Non-pigmented ciliary epithelial cell (primary cell): ENCODE data around the gene ASPG.

Source experiments
- DNase-seq: peaks from one replicate; pipeline ENCODE4 v3.0.0-alpha.2; 2010; ENCODE audit warnings: low read depth

Gene ASPG

DNA sequence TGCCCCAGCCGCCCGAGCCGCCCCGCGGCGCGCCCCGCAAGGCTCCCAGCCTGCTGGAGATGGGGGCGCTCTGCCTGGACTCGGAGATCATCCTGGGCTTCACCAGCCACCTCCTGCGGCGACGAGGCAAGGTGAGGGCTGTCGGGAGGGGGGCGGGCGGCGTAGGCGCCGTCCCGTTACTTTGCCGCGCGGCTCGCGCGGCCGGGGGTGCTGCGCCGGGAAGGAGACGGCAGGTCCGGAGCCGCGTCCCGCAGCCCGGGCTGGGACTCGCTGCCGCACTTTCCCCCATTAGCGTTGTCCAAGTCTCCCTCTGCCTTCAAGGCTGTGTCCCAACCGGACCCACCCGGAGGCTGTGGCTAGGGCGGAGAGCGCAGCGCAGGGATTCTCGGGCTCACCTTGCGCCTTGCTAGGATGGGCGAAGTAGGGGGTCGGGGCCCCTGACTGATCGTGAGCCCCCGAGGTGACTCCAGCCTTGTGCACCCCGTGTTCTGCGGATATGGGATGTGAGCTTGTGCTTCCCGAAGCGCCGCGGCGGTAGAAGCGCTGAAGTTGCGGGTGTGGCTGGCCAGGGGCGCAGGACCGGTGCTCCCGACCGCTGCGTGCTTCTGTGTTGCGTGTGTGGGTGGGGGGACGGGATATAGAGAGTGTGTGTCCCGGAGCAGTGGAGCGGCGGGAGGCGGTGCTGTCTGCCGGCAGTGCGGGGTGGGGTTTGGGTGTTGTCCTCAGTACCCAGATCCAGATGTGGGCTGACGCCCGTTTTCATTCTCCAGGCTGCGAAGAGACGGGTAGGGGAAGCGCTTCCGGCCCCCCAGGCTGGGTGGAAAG lies 51.2 kb downstream of the ASPG start:
- no peak for DNase-seq

DNA sequence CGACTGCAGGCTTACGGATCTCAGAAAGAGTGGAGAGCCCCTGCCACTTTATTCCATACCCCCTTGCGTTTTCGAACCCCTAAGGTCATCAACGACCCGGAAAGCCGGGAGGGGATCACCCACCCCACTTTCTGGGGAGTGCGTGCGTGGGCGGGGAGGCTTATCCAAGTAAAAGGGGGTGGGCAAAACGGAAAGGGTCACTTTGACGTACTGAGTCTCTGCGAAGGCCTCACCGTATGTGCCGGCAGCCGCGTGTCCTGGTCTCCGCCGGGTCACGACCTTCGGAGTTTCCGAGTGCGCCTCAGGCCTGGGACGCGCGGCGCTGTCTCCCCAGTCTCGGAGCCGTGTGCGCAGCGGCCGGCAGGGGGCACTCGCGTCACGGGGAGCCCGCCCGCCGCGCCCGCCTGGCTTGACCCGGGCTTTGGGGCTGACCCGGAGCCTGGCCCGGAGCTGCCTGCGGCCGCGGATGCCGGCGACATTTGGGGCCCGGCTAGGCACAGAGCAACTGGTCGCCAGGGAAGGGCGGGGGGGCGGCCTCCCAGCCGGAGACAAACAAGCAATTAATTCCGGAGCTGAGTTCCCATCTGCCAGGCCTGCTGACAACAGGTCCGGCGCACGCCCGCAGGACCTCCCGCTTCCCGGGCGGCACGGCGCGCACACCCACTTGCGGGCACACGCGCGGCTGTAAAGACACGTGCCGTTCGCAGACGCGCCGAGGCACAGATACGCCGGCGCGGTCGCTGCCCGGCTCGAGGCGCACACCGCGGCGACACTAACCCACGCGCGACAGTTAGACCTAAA lies 52.0 kb downstream of the ASPG start:
- DNase-seq = no peak

DNA sequence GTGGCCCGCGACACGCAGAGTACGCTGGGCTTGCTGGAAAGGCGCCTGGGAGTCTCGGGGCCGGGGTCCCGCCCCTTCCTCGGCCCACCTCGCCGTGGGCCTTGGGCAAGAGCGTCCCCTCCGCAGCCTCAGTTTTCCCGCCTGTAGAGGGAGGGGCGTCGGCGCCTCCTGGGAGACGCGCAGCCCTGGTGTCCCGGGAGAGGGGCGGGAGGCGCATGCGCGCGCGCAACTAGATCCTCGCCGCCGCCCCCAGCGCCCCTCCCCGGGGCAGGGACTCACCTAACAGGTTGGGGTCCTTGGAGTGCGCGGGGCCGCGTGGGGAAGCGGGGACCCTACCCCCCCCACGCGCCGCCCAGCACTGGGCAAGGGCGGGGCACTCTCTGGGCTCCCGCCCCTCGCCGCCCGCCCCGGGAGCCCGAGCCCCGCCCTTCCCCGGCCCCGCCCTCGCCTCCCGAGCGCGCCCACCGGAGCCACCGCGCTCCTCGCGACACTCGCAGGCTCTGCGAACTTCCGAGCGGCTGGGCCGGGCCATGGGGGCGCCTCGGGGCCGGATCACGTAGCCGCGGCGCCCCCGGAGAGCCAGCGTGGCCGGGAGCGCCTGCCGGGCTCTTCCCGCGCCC lies 52.7 kb downstream of the ASPG start, which contains the start of gene KIF26A:
TSS of gene KIF26A (plus strand) at position 490 of the 620 bp plus-strand sequence. CDS start 136 bp downstream, outside the sequence.
- DNase-seq = no peak

DNA sequence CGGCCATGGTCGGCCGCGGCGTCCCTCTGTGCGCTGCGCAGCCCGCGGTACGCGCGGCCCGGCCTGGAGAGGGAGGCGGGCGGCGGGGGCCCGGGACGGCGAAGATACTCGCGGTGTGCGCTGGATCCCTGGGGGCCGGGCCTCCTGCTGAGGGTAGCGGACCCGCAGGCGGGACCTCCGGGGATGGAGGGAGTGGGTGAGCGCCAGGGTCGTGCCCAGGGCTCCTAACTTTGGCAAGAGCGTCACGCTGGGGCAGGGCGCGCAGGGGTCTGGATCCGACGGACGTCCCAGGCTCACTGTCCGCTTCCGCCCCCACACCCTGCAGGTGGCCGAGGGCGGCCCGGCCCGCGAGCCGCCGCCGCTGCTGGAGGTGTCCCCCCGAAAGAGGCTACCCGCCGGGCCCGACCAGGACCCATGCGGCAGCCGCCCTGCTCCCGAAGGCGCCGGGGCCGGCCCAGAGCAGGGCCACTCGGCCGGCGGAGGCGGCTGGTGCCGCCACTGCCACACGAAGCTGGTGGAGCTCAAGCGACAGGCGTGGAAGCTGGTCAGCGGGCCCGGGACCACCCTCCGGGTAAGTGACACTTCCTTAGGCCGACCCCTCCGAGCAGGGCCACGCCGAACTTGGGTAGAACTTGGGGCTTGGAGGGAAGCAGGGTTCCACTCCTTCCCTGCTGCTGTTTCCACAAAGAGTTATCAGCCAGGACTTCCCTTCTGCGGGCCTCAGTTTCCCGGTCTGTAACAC lies 53.4 kb downstream of the ASPG start:
- no peak for DNase-seq

DNA sequence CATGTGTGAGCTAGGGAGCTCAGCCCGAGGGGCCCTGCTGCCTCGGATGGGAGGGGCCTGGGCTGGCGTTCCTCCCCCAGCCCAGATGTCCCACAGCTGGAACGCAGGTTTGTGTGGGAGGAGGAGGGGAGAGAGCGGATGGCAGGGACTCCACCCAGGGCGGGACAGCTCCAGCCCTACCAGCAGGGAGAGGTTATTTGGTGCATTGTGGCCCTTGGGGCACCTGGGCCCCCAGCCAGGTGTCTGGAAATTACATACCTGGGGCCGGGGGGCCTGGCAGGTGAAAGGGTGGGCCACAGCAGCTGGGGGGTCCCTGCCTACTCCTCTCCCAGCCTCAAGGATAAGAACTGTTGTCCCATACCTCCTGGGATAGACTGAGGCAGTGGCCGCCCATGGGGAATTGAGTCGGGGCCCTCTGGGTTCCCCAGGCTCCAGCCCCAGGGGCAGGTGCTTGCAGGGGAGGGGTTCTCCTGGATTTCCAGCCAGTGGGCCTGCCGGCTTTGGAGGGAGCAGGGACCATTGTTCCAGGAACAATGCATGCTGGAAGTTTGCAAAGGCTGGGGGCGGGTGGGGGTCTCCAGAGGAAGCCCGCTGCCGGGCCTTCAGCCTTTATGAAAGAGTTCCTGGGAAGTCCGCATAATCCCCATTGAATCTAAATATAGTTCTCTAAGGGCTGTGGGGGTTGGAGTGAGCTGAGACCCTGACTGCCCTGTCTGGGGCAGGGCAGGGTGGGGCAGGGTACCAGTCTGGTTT lies 54.1 kb downstream of the ASPG start:
- DNase-seq = no peak

DNA sequence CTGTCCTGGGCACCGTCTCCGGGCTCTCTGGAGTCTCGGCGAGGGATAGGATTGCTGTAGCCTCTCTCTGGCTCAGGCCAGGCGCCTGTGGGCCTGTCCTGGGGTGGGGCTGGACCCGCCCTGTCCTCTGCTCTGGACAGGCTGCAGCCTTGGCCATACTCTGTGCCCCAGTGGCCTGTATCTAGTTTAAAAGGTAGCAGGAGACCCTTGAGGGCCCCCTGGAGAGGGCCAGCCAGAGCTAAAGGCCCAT lies 54.6 kb downstream of the ASPG start:
- DNase-seq = no peak

DNA sequence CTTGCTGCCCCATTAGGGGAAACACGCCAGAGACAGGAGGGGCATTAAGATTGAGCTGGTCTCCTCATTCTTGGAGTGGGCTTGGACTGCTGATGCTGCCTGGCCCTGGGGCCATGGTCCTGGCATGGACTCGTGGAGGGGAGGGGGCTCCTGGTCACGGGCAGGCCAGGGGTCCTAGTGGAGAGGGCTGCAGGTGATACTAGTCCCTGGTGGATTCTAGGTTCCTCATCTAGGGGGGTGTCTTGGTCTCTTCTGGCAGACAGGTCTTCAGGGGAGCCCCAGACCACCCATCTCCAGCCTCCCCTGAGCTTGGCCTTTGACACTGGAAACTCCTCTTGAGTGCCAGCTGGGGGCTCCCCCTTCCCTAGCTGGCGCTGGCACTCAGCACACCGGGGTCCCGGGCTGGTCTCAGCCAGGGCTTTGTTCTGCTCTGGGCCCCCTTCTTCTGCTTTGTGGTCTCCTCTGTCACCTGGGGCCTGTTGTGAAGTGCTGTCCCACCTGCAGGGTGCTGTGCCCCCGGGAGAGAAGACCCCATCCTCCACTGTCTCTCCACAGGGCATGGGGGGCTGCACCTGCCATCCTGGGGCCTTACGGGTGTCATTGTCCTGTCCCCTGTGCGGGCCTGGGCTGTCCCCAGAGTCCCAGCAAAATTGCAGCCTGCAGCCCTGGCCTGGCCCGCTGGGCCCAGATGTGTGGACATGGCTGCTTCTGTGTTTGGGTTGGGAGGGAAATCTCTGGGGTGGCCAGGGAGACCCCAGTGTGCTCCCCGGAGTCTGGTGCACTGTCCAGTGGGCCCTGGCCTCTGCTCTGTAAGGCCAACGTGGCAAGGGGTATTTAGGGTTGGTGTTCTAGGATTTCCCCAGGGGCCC lies 55.2 kb downstream of the ASPG start:
- DNase-seq = no peak

DNA sequence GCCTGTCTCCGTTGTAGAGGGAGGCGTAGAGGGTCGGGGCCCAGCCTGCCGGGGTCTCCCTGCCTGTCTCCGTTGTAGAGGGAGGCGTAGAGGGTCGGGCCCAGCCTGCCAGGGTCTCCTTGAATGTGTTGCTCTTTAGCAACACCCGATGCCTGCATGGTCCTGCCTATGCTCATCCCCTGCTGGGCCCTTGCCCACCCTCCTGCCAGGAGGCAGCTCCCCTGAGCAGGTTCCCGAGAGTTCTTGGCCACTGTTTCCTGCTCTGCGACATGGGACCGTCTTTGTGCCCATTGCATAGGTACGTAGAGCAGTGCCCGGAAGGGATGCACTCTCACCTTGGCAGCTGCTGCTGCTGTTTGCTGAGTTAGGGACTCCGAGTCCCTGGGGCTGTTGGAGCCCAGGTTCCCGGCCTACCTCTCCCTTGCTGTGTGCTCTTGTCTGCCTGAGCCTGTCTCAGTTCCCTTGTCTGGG lies 56.2 kb downstream of the ASPG start:
- no peak for DNase-seq

DNA sequence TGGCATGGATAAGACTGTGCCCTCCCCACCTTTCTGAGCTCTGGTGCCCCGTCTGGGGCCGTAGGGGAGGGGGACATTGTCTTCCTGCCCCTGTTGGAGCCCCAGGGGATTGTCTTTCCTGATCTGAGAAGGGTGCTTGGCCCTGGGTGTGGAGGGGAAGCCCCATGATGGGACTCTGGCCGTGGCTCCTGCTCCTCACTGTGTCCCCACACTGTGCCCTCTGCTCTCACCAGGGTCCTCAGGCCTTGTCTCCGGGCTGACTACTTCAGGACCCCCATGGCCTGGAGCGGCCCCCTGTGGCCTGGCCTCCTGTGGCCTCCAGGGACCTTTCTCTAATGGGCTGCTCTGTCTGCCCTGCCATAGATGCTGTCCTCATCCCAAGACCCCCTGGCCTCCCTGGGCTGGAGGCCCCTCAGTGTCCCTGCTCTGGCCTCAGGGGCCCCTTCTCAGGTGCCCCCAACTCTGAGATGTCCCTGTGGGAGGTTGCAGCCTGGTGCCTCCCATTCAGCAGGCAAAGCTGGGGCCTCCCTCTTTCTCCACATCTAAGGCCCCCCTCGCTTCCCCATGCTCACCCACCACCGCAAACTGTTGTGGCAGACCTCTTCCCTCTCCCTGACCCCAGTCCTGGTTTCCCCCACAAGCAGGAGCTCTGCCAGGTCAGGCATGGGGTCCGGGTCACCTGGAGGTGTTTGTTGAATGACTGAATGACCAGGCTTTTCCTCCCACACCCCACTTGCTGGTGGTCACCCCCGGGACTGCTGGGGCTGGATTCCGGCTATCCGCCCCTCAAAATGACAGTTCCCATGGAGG lies 56.8 kb downstream of the ASPG start:
- no peak for DNase-seq

DNA sequence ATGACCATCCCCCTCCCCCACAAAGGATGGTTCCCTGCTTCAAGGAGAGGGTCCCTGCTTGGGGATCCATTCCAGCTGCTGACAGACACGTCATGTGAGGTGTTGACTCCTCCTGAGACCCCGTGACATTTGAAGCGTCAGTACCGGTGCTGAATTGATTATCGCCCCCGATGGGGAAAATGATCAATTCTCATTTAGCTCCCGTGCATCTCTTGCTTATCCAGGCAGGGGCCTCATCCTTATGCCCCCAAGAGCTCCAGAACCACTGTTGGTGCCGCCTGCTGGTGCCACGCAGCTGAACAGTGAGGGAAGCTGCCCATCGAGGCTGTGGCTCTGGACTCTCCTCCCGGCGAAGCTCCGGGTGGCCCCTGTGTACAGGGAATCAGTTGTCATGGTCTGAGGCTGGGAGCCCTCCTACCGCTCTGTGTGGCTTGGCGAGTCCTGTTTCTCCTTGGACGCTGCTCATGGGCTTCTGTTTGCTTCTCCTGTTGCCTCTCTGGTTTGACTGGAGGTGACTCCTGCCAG lies 57.5 kb downstream of the ASPG start:
- DNase-seq = no peak

DNA sequence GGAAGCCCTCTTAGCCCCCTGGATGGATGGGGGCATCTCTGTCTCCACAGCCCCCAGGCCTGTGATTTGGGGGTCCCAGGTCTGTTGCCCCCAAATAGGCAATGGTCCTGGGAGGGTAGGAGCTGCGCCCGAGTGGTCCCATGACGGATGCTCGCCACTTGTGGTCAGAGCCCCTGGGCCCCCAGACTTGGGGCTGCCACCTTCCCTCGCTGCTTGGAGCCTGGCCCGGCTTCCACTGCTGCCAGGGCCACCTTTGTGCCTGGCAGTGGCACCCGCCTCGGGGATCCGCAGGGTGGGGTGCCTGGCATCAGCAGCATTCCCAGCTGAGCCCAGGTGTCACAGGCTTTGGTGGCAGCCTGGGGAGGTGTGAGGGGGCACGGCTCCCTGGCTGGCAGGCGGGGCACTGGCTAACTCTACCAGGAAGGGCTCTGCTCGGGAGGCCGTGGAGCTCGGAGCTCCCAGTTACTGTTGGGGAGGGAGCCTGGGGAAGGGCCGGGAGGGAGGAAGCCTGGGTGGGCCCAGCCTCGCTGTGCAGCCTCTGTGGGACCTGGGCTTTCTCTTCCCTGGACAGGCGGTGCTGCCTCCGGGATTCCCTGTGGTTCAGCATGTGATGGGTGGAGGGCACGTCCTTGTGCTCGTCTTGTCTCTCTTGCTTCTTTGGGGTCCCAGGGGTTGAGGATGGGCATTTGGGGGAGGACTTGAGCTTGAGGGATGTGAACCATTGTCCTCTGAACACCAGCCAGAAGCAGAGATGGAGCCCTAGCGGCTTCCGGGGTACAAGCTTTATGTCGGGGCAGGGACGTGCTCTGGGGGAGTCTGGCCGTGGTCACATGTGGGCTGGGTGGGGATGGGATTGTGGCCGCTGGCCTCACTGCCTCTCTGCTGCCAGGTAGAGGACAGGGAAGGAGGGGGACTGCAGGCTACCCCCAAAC lies 58.3 kb downstream of the ASPG start:
- DNase-seq = no peak

DNA sequence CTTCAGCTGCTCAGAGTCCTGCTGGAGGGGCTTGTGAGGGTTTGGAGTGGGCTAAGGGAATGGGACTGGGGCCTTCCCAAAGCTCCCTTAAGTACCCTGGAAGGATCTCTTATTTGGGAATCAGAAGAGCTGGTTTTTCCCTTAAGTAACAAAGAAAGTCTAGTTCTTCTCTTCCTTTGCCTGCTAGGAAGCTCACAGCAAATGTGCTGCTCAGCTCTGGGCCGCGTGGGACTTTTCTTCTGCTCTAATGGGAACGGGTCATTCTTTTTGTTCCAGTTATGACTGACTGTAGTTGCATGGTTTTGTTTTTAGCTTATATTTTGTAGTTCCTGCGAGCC lies 58.9 kb downstream of the ASPG start:
- DNase-seq = no peak

DNA sequence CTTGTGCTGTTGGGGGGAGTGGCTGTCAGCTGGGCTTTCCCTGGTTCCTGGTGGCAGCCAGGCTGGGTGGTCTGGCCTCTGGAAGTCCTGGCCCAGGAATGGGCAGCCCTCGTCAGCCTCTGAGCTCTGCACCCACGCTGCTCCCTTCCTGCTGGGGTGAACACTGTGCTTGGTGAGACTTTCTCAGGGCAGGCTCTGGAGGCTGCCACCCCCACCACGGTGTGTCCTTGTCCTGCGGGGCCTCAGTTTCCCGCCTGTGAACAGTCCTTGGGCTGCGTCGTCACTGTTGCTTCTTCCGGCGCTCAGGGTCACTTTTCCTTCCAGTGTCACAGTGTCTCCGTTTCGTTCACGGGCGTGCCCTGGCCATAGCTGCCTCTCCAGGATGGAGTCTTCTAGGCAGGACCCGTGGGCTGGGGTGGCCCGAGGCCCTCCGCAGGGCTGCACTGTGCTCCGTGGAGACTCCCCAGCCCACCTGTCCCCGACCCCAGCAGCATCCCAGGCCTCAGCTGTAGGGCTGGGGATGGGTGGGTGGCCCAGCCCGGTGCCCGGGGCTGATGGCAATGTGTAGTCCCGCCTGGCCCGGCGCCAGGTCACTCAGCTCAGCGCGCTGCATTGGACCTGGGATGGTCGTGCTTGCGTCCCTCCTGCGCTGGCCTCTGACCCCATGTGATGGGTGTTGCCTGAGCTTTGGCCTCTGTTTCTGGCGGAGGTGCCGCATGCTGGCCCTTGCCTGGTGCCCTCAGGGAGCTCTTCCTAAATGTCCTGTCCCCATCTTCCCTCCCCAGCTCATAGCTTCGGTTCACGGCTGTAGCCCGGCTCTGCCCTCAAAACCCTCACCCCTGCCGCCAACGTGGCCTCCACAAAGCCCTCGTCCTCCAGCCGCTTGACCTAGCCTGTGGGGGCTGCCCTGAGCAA lies 59.7 kb downstream of the ASPG start:
- no peak for DNase-seq

DNA sequence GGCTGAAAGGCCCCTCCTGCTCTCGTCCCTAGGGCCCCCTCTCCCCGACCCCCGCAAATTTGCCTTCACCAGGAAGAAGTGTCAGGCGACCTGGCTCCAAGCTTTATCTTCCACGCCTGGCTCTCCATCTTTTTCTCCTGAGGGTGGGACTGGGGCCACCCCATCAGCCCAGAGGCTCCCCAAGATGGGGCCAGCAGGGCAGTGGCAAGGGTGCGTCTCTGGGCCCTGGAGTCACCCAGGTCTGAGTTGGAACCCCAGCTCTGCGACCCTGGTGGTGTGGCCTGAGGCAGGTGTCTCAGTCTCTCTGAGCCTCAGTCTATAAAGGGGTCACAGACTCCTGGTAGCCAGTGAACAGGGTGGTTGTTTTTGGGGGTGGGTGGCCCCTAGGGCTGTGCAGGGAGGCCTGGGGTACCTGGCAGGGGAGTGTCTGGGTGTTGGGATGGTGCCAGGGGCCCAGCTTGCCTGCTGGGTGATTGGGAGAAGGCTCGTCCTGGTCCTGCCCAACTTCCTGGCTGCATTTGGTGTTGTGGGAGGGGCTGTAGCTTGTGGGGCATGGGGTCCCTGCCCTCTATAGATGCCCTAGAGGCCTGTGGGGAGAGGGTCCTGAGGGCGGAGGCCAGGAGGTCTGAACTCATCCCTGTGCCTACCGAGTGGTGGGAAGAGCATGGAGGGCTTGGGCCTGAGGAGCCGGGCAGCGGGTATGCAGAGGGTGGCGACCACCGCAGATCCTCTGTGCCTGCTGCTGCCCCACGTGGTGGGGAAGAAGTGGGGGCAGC lies 60.5 kb downstream of the ASPG start:
- no peak for DNase-seq

DNA sequence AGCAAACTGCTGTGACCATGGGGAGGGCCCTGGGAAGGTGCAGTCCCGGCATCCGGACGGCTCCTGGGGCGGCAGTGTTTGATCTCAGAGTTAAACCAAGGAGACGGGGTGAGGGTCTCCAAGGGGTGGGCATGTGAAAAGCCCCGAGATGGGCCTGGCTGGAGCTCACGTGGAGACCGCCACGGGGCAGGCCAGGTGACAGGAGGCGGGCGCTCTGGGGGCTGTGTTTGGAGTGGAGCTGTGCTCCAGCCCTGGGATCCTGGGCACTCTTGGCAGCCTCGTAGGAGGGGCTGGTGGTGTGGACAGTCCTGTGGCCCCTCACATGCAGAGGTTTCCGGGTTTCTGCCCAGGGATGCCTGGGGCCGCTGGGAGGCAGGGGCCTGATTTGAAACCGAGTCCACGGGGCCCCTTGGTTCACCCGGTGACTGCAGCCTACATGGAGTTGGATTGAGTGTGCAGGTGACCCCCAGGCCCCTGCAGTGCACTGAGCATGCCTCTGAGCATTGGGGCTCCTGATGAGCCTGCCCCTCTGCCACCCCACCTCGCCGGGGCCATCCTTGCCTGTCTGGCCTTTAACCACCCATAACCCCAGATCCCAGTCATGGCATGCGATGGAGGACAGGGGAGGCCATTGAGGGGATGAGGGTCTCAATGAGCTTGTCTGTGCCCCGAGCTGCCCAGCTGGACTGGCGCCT lies 61.3 kb downstream of the ASPG start:
- no peak for DNase-seq
